HG03565 (cell line): ENCODE results near the gene ETNK1.
"Not testable (repeated sequence)": the region's sequence is repeated elsewhere in the genome, so short reads cannot be mapped to it uniquely, and the experiment has no call there.

Experiments
- ATAC-seq: cut with Tn5 transposase; IDR thresholded peaks from one replicate; pipeline ENCODE4 v1.9.1; 2021; ENCODE audit warnings: mild to moderate bottlenecking, moderate library complexity; ENCODE audit not compliant: unreplicated experiment

The ETNK1 gene

GRCh38 chr12:22684140-22685118 is 59.5 kb downstream of the ETNK1 start:
- ATAC-seq: no peak

- ATAC-seq: no peak
These were observed 61.2 kb downstream of the ETNK1 start for GRCh38 chr12:22686193-22686592.

- ATAC-seq: peak; percentile 86
These were observed 62.5 kb downstream of the ETNK1 start for GRCh38 chr12:22687361-22688076.

GRCh38 chr12:22689876-22690275 is 64.9 kb downstream of the ETNK1 start:
- no peak for ATAC-seq

- no peak for ATAC-seq
These were observed 66.3 kb downstream of the ETNK1 start for GRCh38 chr12:22691319-22691718.

- not testable (repeated sequence) for ATAC-seq
These were observed 67.5 kb downstream of the ETNK1 start for GRCh38 chr12:22692467-22692866.

GRCh38 chr12:22692964-22693555 is 68.1 kb downstream of the ETNK1 start:
- ATAC-seq: no peak

GRCh38 chr12:22698576-22698975 is 73.6 kb downstream of the ETNK1 start:
- no peak for ATAC-seq

GRCh38 chr12:22699705-22700104 is 74.7 kb downstream of the ETNK1 start:
- not testable (repeated sequence) for ATAC-seq

GRCh38 chr12:22700106-22700505 is 75.1 kb downstream of the ETNK1 start:
- ATAC-seq: no peak

GRCh38 chr12:22701216-22701809 is 76.3 kb downstream of the ETNK1 start:
- ATAC-seq: not testable (repeated sequence)

GRCh38 chr12:22702690-22703089 is 77.7 kb downstream of the ETNK1 start:
- ATAC-seq: no peak

- peak; percentile 78 for ATAC-seq
These were observed 84.3 kb downstream of the ETNK1 start for GRCh38 chr12:22709292-22709691.

- ATAC-seq: no peak
These were observed 87.1 kb downstream of the ETNK1 start for GRCh38 chr12:22712083-22712482.

GRCh38 chr12:22715254-22715653 is 90.3 kb downstream of the ETNK1 start:
- no peak for ATAC-seq

- no peak for ATAC-seq
These were observed 94.8 kb downstream of the ETNK1 start for GRCh38 chr12:22719745-22720144.

GRCh38 chr12:22722081-22722480 is 97.1 kb downstream of the ETNK1 start:
- no peak for ATAC-seq

GRCh38 chr12:22722779-22723178 is 97.8 kb downstream of the ETNK1 start:
- ATAC-seq: no peak

GRCh38 chr12:22728987-22729386 is 104.0 kb downstream of the ETNK1 start:
- no peak for ATAC-seq

GRCh38 chr12:22729431-22729956 is 104.5 kb downstream of the ETNK1 start:
- no peak for ATAC-seq

GRCh38 chr12:22729957-22730443 is 105.0 kb downstream of the ETNK1 start:
- ATAC-seq: no peak
